Mucosa of rectum (tissue), 2 donors: ENCODE results near the gene FRMPD2.
"Not testable (repeated sequence)": the region's sequence is repeated elsewhere in the genome, so short reads cannot be mapped to it uniquely, and the experiment has no call there.

ENCODE experiments used
- H3K27ac ChIP-seq, 2 donors: one replicate each; pipeline ENCODE4 v1.7.0; 2013; ENCODE audit warnings: inconsistent platforms in 2 of 2, low read depth in 2 of 2, low read length in 2 of 2
- H3K27me3 ChIP-seq, 2 donors: one replicate each; pipeline ENCODE4 v1.7.0; 2013; ENCODE audit warnings: low read length in 2 of 2; ENCODE audit not compliant: control insufficient read depth in 2 of 2, insufficient read depth in 2 of 2
- H3K36me3 ChIP-seq, 2 donors: one replicate each; pipeline ENCODE4 v1.7.0; 2013; ENCODE audit warnings: low read length in 2 of 2; ENCODE audit not compliant: control insufficient read depth in 2 of 2, insufficient read depth in 2 of 2
- H3K4me1 ChIP-seq, 2 donors: one replicate each; pipeline ENCODE4 v1.7.0; 2013; ENCODE audit warnings: low read length in 2 of 2, mild to moderate bottlenecking in 1 of 2; ENCODE audit not compliant: control insufficient read depth in 2 of 2, insufficient read depth in 2 of 2
- H3K4me3 ChIP-seq, 2 donors: one replicate each; pipeline ENCODE4 v1.7.0; 2013; ENCODE audit warnings: low read length in 2 of 2
- H3K9ac ChIP-seq, 2 donors: one replicate each; pipeline ENCODE4 v1.7.0; 2013; ENCODE audit warnings: low read length in 2 of 2, low read depth in 1 of 2, mild to moderate bottlenecking in 1 of 2
- H3K9me3 ChIP-seq, 2 donors: one replicate each; pipeline ENCODE4 v1.7.0; 2013; ENCODE audit warnings: low read length in 2 of 2; ENCODE audit not compliant: control insufficient read depth in 2 of 2
- donor health status: healthy.
- donor health status: Normal muscosa, but diverticular disease.

FRMPD2 gene

GRCh38 chr10:48234295-48234694 is 40.2 kb downstream of the FRMPD2 start:
- Histone ChIP-seq H3K27ac (no peak overlapping the region), H3K9me3 (no peaks in the 10 kb centered on the region), H3K9ac (no peak overlapping the region), H3K4me1 (no peaks in the 10 kb centered on the region), H3K36me3 (no peaks in the 10 kb centered on the region), H3K4me3 (no peak overlapping the region), H3K27me3 (no peaks in the 10 kb centered on the region)

DNA sequence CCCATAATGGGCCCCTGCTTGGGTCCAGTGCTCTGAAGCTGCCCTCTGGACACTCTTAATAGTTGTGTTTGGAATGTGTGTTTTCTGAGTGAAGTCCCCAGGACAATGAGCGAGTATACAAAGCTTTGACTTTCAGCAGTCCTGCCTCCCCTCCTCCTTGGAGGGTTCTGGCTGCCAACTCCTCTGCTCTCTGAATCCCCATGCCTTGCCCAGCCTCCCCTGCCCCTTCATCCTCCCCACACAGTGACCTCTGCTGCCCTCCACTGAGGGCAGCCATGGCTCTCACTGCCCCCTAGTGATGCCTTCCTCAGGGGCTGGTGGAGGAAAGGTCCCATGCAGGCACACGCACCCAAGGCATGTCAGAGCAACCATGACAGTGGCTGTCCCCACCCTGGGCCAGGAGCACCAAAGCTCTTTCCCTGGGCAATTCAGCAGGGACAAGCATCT is 40.9 kb downstream of the FRMPD2 start:
- H3K27me3 ChIP-seq = no peaks in the 10 kb centered on the region
- H3K27ac ChIP-seq = no peak overlapping the region
- H3K4me1 ChIP-seq = no peaks in the 10 kb centered on the region
- no peak overlapping the region for H3K4me3 ChIP-seq
- H3K9me3 ChIP-seq = no peaks in the 10 kb centered on the region
- H3K36me3 ChIP-seq = no peaks in the 10 kb centered on the region
- no peak overlapping the region for H3K9ac ChIP-seq

- Histone ChIP-seq H3K4me3 (no peak overlapping the region), H3K36me3 (no peaks in the 10 kb centered on the region), H3K27me3 (no peaks in the 10 kb centered on the region), H3K9me3 (no peaks in the 10 kb centered on the region), H3K27ac (no peak overlapping the region), H3K4me1 (no peaks in the 10 kb centered on the region), H3K9ac (no peak overlapping the region)
Measured at GRCh38 chr10:48232717-48233447, 41.6 kb downstream of the FRMPD2 start.

- Histone ChIP-seq H3K27me3 (no peaks in the 10 kb centered on the region), H3K4me1 (no peaks in the 10 kb centered on the region), H3K9me3 (no peaks in the 10 kb centered on the region), H3K27ac (no peak overlapping the region), H3K9ac (no peak overlapping the region), H3K4me3 (no peak overlapping the region), H3K36me3 (no peaks in the 10 kb centered on the region)
Measured at GRCh38 chr10:48231699-48232315, 42.7 kb downstream of the FRMPD2 start.

DNA sequence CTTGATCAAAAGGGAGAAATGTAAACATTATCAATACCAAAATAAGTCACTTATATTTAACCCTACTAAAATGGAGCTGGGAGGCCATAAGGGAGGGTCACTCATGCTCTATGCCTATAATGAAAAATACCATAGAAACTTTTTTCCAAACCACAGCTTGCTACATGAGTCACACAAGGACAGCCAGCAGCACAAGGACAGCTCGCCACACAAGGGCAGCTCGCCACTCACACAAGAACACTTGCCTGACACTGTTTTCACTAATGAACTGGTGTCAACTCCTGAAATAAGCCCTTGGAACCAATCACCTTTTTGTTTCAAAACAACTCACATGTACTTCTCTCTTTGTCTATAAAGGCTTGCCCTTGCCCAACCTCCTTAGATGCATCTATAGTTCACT is 43.3 kb downstream of the FRMPD2 start:
- Histone ChIP-seq H3K4me1 (no peaks in the 10 kb centered on the region), H3K9me3 (no peaks in the 10 kb centered on the region), H3K9ac (no peak overlapping the region), H3K27me3 (no peaks in the 10 kb centered on the region), H3K36me3 (no peaks in the 10 kb centered on the region), H3K27ac (no peak overlapping the region), H3K4me3 (no peak overlapping the region)

- Histone ChIP-seq H3K36me3 (no peaks in the 10 kb centered on the region), H3K9ac (no peak overlapping the region), H3K4me3 (no peak overlapping the region), H3K27ac (no peak overlapping the region), H3K27me3 (no peaks in the 10 kb centered on the region), H3K4me1 (no peaks in the 10 kb centered on the region), H3K9me3 (no peaks in the 10 kb centered on the region)
Measured at GRCh38 chr10:48227213-48227612, 47.3 kb downstream of the FRMPD2 start.

DNA sequence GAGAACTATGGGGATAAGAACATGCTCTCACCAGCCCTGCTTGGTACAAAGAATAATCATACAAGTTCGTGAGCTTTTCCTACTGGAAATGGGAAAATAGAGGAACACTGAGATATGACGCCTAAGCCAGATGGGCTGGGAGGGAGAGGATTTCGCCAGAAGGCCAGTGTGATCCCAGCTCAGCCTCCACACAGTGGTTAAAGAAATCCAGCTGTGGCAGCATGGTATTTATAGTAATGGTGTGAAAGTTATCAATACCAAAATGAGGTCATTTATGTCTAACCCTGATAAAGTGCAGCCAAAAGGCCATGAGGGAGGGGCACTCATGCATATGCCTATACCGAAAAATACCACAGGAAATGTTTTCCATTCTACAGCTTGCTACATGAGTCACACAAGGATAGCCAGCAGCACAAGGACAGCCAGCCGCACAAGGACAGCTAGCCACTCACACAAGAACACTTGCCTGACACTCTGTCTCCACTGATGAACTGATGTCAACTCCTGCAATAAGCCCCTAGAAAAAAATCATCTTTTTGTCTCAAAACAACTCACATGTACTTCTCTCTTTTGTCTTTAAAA is 49.4 kb downstream of the FRMPD2 start:
- Histone ChIP-seq H3K27ac (no peak overlapping the region), H3K36me3 (no peaks in the 10 kb centered on the region), H3K4me1 (no peaks in the 10 kb centered on the region), H3K27me3 (no peaks in the 10 kb centered on the region), H3K9me3 (no peaks in the 10 kb centered on the region), H3K9ac (no peak overlapping the region), H3K4me3 (no peak overlapping the region)

DNA sequence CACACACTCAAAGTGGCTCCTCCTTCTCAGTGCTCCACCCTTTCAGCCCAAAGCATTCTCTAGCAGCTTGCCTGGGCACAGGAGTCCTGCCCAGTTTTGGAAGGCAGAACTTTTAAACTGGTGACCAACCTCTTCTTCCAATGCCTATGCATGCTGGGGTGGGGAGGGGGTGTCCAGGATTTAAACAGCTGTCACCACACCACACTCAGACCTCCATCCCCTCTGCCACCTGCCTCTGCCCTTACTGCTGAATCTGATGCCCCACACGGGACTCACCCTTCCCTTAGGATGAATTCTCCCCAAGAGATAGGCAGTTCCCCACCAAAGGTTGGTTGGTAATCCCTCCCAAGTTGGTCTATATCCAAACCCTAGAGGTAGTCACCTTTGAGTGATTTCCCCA is 50.2 kb downstream of the FRMPD2 start:
- H3K9ac ChIP-seq = no peak overlapping the region
- H3K4me1 ChIP-seq = no peaks in the 10 kb centered on the region
- no peaks in the 10 kb centered on the region for H3K9me3 ChIP-seq
- H3K27ac ChIP-seq = no peak overlapping the region
- no peaks in the 10 kb centered on the region for H3K27me3 ChIP-seq
- H3K36me3 ChIP-seq = no peaks in the 10 kb centered on the region
- no peak overlapping the region for H3K4me3 ChIP-seq

GRCh38 chr10:48221814-48222213 is 52.7 kb downstream of the FRMPD2 start:
- H3K9ac ChIP-seq = no peak overlapping the region
- no peaks in the 10 kb centered on the region for H3K4me1 ChIP-seq

GRCh38 chr10:48221031-48221430 is 53.5 kb downstream of the FRMPD2 start:
- H3K4me3 ChIP-seq, H3K27ac ChIP-seq, H3K27me3 ChIP-seq, H3K4me1 ChIP-seq, H3K9ac ChIP-seq, H3K36me3 ChIP-seq, H3K9me3 ChIP-seq: not testable (repeated sequence)

More at GRCh38 chr10:48221814-48222213, 52.7 kb downstream of the FRMPD2 start:
- H3K27ac ChIP-seq = no peak overlapping the region
- H3K36me3 ChIP-seq = no peaks in the 10 kb centered on the region
- H3K4me3 ChIP-seq = no peak overlapping the region
- no peaks in the 10 kb centered on the region for H3K9me3 ChIP-seq
- H3K27me3 ChIP-seq = no peaks in the 10 kb centered on the region
